Mesothelial cell of epicardium (in vitro differentiated cells): ENCODE measurements around the gene PHAF1. TPM values are rescaled to one million over a fixed set of nuclear protein-coding genes. Genes with fewer than 3 reads are reported as not detected.
A peak's percentile ranks its signal among the peaks of the same experiment; 100 is the strongest.

ENCODE experiments used
- DNase-seq, 2 experiments: peaks; one replicate each; pipeline ENCODE4 v3.0.0; 2021; ENCODE audit warnings: low spot score in 2 of 2; ENCODE audit not compliant: unreplicated experiment in 2 of 2
- H3K27ac Mint-ChIP-seq: 2 replicates; pipeline ENCODE4 v1.8.0; 2021; ENCODE audit warnings: mixed read lengths
- H3K27me3 Mint-ChIP-seq: 2 replicates; pipeline ENCODE4 v1.8.0; 2021; ENCODE audit warnings: low read depth, mixed read lengths
- H3K36me3 Mint-ChIP-seq: 2 replicates; pipeline ENCODE4 v1.8.0; 2021; ENCODE audit warnings: mixed read lengths
- H3K4me1 Mint-ChIP-seq: 2 replicates; pipeline ENCODE4 v1.8.0; 2021; ENCODE audit warnings: mixed read lengths
- H3K4me3 Mint-ChIP-seq: 2 replicates; pipeline ENCODE4 v1.8.0; 2021; ENCODE audit warnings: mild to moderate bottlenecking, moderate library complexity, mixed read lengths
- H3K9me3 Mint-ChIP-seq: 2 replicates; pipeline ENCODE4 v1.8.0; 2021; ENCODE audit warnings: mixed read lengths
- total RNA-seq: library from RNA; stranded (reverse); gene quantifications from 3 replicates; pipeline ENCODE4 v1.2.1, GENCODE V29; 2021
- TF ChIP-seq, protein P1 (sequence below): fragments of 200-600 bp; sonication (generic); IDR thresholded peaks from one replicate; pipeline ENCODE4 v1.5.0; 2021; ENCODE audit warnings: antibody characterized with exemption; ENCODE audit not compliant: unreplicated experiment

The PHAF1 gene
- total RNA-seq, 1 donor from 2014 or later, result 20.9 TPM

DNA sequence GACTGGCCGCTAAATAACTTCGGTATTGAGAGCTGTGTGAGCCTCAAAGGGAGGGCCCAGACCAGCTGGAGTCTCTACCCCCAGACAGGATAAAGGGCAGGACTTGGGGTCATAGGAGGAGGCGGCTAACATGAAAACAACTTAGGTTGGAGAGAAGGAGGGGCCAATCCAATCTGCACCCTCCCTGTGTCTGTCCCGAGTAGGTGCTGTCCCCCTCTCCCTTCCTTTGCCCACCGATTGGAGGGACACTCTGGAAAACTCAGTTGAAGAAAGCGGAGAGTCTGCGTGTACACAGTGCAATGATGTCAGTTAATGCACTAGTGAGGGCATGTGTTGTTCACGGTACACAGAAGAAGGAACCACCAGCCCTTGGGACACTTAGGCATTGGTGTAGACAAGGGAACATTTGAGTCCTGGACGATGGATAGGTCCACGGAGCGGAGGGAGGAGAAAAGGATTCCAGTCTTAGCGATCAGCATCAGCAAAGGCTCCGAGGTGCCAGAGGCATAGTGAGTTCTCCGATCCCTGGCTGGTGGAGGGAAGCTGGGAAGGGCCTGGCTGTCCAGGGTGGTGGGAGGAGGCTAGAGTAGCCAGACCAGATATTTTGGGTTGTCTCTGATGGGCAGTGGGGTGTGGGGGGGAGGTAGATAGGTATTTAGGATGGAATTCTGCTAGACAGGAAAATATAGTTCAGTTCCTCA, 61.4 kb downstream of the PHAF1 start:
- peak overlapping the region; percentile 77 for H3K4me3 Mint-ChIP-seq
- peaks cover 68% of the 10 kb centered on the region for H3K27me3 Mint-ChIP-seq
- DNase-seq, result no peak
- H3K9me3 Mint-ChIP-seq, result no peaks in the 10 kb centered on the region
- peaks cover 32% of the 10 kb centered on the region for H3K4me1 Mint-ChIP-seq
- TF ChIP-seq, protein P1, sequence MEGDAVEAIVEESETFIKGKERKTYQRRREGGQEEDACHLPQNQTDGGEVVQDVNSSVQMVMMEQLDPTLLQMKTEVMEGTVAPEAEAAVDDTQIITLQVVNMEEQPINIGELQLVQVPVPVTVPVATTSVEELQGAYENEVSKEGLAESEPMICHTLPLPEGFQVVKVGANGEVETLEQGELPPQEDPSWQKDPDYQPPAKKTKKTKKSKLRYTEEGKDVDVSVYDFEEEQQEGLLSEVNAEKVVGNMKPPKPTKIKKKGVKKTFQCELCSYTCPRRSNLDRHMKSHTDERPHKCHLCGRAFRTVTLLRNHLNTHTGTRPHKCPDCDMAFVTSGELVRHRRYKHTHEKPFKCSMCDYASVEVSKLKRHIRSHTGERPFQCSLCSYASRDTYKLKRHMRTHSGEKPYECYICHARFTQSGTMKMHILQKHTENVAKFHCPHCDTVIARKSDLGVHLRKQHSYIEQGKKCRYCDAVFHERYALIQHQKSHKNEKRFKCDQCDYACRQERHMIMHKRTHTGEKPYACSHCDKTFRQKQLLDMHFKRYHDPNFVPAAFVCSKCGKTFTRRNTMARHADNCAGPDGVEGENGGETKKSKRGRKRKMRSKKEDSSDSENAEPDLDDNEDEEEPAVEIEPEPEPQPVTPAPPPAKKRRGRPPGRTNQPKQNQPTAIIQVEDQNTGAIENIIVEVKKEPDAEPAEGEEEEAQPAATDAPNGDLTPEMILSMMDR, result no peak
- no peaks in the 10 kb centered on the region for H3K36me3 Mint-ChIP-seq
- peak overlapping the region; percentile 27 for H3K27ac Mint-ChIP-seq

DNA sequence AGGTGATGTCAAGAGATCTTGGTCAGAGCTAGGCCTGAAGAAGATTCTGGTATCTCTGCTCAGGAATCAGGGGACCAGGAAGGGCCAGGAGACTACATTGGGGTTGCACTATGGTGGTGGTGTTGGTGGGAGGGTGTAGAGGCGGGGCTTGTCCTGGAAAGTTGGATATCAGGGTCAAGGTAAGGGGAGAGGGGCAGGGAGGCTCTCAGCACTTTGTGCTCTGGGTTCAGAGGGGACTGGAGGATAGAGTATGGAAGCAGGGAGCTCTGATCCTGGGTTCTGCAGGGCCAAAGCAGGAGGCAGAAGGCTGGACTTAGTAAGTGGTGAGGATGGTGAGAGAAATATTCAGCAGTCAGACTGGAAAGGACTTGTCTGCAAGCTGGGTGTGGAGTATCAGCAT, 63.6 kb downstream of the PHAF1 start:
- Mint-ChIP-seq H3K4me3 (peak overlapping the region; percentile 66), H3K36me3 (no peaks in the 10 kb centered on the region), H3K27ac (no peak overlapping the region), H3K9me3 (no peaks in the 10 kb centered on the region), H3K4me1 (peaks cover 39% of the 10 kb centered on the region), H3K27me3 (peaks cover 54% of the 10 kb centered on the region)
- DNase-seq, result no peak
- TF ChIP-seq, protein P1, result no peak

DNA sequence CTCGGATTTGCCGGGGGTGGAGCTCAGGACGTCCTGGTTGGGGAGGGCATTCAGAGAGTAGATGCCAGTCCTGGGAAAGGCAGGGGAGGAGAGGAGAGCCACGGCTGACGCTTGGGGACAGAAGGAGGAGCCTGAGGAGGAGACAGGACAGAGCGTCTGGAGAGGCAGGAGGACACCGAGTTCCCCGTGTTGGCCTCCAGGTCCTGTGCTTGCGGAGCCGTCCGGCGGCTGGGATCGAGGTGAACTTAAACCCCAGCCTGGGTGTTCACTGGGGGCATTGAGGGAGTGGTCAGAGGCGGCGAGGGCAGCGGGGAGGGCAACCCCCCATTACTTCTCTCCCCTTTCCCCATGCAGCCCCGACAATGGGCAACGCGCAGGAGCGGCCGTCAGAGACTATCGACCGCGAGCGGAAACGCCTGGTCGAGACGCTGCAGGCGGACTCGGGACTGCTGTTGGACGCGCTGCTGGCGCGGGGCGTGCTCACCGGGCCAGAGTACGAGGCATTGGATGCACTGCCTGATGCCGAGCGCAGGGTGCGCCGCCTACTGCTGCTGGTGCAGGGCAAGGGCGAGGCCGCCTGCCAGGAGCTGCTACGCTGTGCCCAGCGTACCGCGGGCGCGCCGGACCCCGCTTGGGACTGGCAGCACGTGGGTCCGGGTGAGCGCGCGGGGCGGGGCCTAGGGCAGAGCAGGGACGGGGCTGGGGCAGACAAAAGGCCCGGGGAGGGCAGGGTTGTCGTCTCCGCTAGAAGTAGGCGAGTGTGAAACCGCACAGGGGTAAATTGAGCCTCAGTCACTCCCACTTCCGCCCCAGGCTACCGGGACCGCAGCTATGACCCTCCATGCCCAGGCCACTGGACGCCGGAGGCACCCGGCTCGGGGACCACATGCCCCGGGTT, 64.3 kb downstream of the PHAF1 start:
- H3K27ac Mint-ChIP-seq, result no peak overlapping the region
- peaks cover 51% of the 10 kb centered on the region for H3K27me3 Mint-ChIP-seq
- peak overlapping the region; percentile 66 for H3K4me3 Mint-ChIP-seq
- no peaks in the 10 kb centered on the region for H3K9me3 Mint-ChIP-seq
- H3K4me1 Mint-ChIP-seq, result peaks cover 46% of the 10 kb centered on the region
- no peak for DNase-seq
- peaks cover 3% of the 10 kb centered on the region for H3K36me3 Mint-ChIP-seq
- TF ChIP-seq, protein P1, result no peak

DNA sequence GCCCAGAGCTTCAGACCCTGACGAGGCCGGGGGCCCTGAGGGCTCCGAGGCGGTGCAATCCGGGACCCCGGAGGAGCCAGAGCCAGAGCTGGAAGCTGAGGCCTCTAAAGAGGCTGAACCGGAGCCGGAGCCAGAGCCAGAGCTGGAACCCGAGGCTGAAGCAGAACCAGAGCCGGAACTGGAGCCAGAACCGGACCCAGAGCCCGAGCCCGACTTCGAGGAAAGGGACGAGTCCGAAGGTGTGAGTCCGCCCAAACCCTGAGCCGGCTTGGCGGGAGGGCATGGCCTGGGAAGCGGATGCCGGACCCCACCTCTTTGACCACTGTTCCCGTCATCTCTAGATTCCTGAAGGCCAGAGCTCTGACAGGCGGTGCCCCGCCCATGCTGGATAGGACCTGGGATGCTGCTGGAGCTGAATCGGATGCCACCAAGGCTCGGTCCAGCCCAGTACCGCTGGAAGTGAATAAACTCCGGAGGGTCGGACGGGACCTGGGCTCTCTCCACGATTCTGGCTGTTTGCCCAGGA, 65.0 kb downstream of the PHAF1 start:
- no peak overlapping the region for H3K27ac Mint-ChIP-seq
- no peak for DNase-seq
- TF ChIP-seq, protein P1, result no peak
- no peaks in the 10 kb centered on the region for H3K9me3 Mint-ChIP-seq
- peaks cover 3% of the 10 kb centered on the region for H3K36me3 Mint-ChIP-seq
- no peak overlapping the region for H3K4me3 Mint-ChIP-seq
- peaks cover 44% of the 10 kb centered on the region for H3K27me3 Mint-ChIP-seq
- peaks cover 41% of the 10 kb centered on the region for H3K4me1 Mint-ChIP-seq

DNA sequence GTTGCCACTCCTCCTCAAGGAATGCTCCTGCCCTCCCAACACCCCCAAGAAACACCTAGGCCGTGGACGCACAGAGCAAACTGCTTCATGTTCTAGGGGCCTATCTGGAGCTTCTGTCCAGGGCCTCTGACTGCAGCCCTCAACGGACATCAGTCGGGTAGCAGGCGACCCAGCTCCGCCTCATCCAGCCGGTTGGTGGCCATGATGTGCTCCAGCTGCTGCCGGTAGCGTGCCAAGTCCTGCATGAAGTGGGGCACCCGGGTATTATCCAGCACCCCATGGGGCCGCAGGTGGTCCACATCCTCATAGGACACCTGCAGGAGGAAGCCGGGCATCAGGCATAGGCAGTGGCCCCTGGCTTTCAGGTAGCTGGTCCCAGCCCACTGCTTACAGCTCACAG, 66.9 kb downstream of the PHAF1 start:
- Mint-ChIP-seq H3K9me3 (no peaks in the 10 kb centered on the region), H3K36me3 (peaks cover 3% of the 10 kb centered on the region), H3K4me3 (peak overlapping the region; percentile 3), H3K27ac (no peak overlapping the region), H3K27me3 (peaks cover 40% of the 10 kb centered on the region), H3K4me1 (peaks cover 26% of the 10 kb centered on the region)
- TF ChIP-seq, protein P1, result no peak
- no peak for DNase-seq
